Esophagus squamous epithelium (tissue), 5 donors: ENCODE measurements around the gene DHX30. TPM values are rescaled to one million over a fixed set of nuclear protein-coding genes. Genes with fewer than 3 reads are reported as not detected.

ENCODE experiments used
- DNase-seq: peaks from one replicate; lab custom pipeline; 2025; lab: John Stamatoyannopoulos, UW
- H3K27ac ChIP-seq, 4 donors: fragments of 200-600 bp; sonication (generic); one replicate each; pipeline ENCODE4 v1.5.1; 2016 to 2019; ENCODE audit warnings: mild to moderate bottlenecking in 1 of 4
- H3K27me3 ChIP-seq, 4 donors: fragments of 200-600 bp; sonication (generic); 1 replicate in 3 of 4; 2 replicates in 1 of 4; pipeline versions ENCODE4 v1.5.1 to v1.6.0; 2017 to 2021; ENCODE audit warnings: antibody characterized with exemption in 1 of 4
- H3K36me3 ChIP-seq, 3 donors: fragments of 200-600 bp; sonication (generic); one replicate each; pipeline ENCODE4 v1.5.1; 2016 to 2019
- H3K4me1 ChIP-seq, 3 donors: fragments of 200-600 bp; sonication (generic); one replicate each; pipeline ENCODE4 v1.5.1; 2017 to 2019
- H3K4me3 ChIP-seq, 4 donors: fragments of 200-600 bp; sonication (generic); 1 replicate in 3 of 4; 2 replicates in 1 of 4; pipeline ENCODE4 v1.5.1; 2016 to 2019; ENCODE audit warnings: mild to moderate bottlenecking in 2 of 4, moderate library complexity in 1 of 4
- H3K9me3 ChIP-seq, 3 donors: fragments of 200-600 bp; sonication (generic); one replicate each; pipeline ENCODE4 v1.5.1; 2016 to 2019
- POLR2A ChIP-seq, 4 donors: fragments of 450-650 bp; IDR thresholded peaks; one replicate each; pipeline ENCODE4 v1.6.1; 2017; ENCODE audit warnings: antibody characterized with exemption in 4 of 4, mild to moderate bottlenecking in 4 of 4, moderate library complexity in 3 of 4
- WGBS, 2 donors: methylation state at CpG; one replicate each; pipeline ENCODE4 v1.1.5; 2018; 5-methylcytosine and 5-hydroxymethylcytosine counted together
- intact Hi-C: fragments of 100-400 bp; cut with DNase I; formaldehyde crosslinking; loops from one replicate; pipeline ENCODE4 v1.15.0; 2022
- total RNA-seq, 4 donors: library from RNA; depleted of rRNA; stranded (reverse); fragments of >200 nt; gene quantifications; one replicate each; pipeline ENCODE4 v1.1.0, GENCODE V29; 2016
- TF ChIP-seq, protein P1 (sequence below), 6 experiments: fragments of 450-650 bp in 4 of 6; fragments of 200-600 bp in 2 of 6; sonication (generic) in 2 of 6; IDR thresholded peaks; one replicate each; pipeline ENCODE4 v1.5.1; 2016 to 2019; ENCODE audit warnings: antibody characterized with exemption in 6 of 6, mild to moderate bottlenecking in 4 of 6, moderate library complexity in 4 of 6
- donor health status: DM: yes; HTN: yes; CAD: no.

Gene DHX30
- total RNA-seq, 4 donors from 2014 or later, result 32.8 to 63.5 (median 44.8) TPM

DNA sequence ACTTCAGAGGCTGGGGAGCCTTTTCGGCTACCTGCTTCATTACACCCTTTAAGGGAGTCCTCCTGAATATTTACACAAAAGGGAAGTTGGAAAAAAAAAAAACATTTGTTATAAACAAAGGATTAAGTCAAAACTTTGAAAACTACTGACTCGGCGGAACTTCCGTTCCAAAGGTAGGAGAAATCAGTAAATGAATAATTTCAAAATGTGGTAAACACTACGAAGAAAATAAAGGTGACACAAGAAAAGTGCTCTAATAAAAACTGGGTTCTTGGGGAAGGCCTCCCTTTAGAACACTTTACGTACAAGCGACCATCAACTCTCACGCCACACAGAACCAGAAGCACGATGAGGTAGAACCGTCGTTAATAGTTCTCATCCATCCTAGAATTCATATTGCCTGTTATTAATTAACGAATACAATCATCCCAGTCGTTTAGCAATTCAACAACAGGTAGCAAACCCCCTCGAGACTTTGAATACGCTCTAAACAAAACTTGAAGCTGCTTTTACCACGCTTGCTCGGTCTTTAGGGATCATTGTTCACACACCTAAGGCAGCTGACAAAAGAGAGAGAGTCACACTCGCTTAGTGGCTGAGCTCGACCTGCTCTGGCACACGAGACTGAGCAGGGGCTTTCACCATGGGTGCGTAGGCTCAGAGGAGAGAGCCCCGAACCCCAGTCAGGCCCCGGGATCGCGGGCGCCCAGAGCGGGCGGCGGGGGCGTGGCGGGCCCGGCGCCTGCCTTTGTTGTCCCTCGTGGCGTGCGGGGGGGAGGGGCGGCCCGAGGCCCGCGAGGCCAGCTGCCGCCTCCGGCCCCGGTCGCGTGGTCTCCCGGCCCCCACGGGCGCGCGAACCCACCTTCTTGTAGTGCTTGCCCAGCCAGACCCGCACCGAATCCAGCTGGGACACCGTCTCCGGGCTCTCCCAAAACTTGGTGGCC is 21.9 kb upstream of the DHX30 start:
- H3K27ac ChIP-seq, result peak overlapping the region; percentile 97 to 100 (median 98)
- peaks cover 5 to 51% (median 23%) of the 10 kb centered on the region in 3 donors for H3K4me1 ChIP-seq
- TF ChIP-seq POLR2A (IDR thresholded peaks at IDR 0.05), result no peak
- TF ChIP-seq, protein P1, sequence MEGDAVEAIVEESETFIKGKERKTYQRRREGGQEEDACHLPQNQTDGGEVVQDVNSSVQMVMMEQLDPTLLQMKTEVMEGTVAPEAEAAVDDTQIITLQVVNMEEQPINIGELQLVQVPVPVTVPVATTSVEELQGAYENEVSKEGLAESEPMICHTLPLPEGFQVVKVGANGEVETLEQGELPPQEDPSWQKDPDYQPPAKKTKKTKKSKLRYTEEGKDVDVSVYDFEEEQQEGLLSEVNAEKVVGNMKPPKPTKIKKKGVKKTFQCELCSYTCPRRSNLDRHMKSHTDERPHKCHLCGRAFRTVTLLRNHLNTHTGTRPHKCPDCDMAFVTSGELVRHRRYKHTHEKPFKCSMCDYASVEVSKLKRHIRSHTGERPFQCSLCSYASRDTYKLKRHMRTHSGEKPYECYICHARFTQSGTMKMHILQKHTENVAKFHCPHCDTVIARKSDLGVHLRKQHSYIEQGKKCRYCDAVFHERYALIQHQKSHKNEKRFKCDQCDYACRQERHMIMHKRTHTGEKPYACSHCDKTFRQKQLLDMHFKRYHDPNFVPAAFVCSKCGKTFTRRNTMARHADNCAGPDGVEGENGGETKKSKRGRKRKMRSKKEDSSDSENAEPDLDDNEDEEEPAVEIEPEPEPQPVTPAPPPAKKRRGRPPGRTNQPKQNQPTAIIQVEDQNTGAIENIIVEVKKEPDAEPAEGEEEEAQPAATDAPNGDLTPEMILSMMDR (IDR thresholded peaks at IDR 0.05), result no peak
- DNase-seq, result no peak
- no peaks in the 10 kb centered on the region for H3K9me3 ChIP-seq
- intact Hi-C loops, result no loop called here
- H3K36me3 ChIP-seq, result no peaks in the 10 kb centered on the region
- H3K4me3 ChIP-seq, result peak overlapping the region; percentile 83 to 100 (median 92)
- WGBS, 2 donors, result 1% methylated on average over 18 to 22 of the region's 54 CpGs
- H3K27me3 ChIP-seq, result no peaks in the 10 kb centered on the region

DNA sequence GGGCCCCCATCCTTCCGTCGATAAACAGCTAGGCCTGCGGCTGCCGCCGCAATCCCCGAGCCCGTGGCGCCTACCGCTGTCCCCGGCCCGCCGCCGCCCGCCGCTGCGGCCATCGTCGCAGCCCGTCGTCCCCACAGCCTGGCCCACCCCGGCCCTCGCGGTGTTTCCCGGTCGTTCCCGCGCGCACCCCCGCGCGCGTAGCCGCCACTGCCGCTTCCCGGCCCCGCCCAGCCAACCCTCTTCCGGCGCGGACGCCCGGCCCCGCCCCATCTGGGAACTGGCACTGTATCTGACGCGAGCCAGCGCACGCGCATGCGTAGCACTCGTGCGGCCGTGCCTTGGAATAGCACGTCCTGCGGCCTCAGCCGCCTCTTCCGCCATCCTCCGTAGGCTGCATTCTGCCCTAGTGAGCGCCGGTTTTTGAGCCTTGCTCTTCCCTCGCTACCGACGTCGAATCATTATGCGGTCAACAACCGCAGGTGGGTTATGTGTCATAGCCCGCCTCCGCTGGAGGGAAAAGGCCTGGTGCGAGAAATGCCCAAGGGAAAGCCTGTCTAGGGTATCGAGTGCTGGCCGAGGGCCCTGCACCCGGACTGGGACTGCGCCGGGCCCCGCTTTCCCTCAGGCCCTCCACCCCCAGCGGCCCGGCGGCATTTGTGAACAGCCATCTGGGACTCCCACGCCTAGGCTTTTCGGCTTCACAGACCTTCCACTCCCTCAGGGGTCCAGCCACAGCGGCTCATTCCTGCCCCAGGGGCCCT is 21.1 kb upstream of the DHX30 start, which contains the start of gene SMARCC1:
TSS of gene SMARCC1 (minus strand) at position 209 of the 761 bp plus-strand sequence. CDS start at position 113, 96 bp downstream.
- DNase-seq, result peak; percentile 88
- intact Hi-C loops, result no loop called here
- WGBS, 2 donors, result 0% methylated on average over 21 to 33 of the region's 79 CpGs
- Histone ChIP-seq H3K27ac (peak within 1 kb of the TSS; percentile 97 to 100 (median 98)), H3K27me3 (no peaks in the 10 kb centered on the region), H3K4me3 (peak within 1 kb of the TSS; percentile 83 to 100 (median 92)), H3K9me3 (no peaks in the 10 kb centered on the region), H3K4me1 (peaks cover 5 to 47% (median 23%) of the 10 kb centered on the region in 3 donors), H3K36me3 (no peaks in the 10 kb centered on the region)
- TF ChIP-seq POLR2A (IDR thresholded peaks at IDR 0.05), result peak in 3 of 4 donors; percentile 79 to 93 (median 87)
- TF ChIP-seq, protein P1 (IDR thresholded peaks at IDR 0.05), result peak in 1 of 6 experiments; percentile 23

DNA sequence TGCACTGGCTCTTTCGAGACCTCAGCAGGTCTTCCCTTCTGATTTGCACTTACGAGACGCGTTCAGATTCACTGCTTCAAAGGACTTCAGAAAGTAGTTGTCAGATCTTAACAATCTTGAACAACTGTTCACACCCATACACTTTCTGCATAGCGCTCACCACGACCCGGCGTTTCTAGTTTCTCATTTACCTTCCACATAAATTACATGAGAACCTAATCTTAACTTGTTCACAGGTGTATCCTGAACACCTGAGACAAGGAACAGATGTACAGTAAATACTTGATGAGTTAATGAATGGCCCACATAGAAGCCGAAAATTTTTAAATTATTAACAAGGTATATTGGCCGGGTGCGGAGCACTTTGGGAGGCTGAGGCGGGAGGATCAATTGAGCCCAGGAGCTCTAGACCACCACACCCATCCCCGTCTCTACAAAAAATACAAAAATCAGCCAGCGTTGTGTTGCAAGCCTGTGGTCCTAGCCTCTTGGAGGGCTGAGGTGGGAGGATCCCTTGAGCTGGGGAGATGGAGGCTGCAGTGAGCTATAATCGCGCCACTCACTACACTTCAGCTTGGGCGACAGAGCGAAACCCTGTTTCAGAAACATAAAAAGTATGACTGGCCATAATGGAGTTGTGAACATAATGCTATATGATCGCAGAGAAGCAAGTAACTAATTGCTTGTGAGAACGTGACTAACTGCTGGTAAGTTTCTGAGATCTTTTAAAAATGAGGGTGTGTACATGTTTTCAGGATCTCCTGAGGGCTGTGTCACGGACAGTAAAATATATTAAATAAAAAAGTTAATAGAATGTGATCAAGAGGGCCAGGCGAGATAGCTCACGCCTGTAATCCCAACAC is 20.3 kb upstream of the DHX30 start:
- TF ChIP-seq, protein P1 (IDR thresholded peaks at IDR 0.05), result no peak
- no peak for TF ChIP-seq POLR2A (IDR thresholded peaks at IDR 0.05)
- WGBS, 2 donors, result 53 to 59% methylated on average over 22 to 23 of the region's 23 CpGs

DNA sequence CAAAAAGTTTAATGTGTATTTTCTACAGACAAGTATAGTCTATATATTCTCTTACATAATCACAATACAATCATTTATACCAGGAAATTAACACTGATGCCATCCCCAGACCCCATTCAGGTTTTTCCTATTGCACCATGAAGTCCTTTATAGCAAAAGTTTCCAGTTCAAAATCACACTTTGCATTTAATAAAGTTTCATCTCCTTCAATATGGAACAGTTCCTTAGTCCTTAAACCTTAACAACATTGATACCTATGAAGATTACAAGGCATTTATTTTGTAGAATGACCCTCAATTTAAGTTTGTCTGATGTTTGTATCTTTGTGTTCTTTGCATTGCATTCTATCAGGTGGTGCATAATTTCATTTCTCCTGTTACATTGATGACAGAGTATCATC is 19.3 kb upstream of the DHX30 start:
- DNase-seq, result no peak
- H3K27ac ChIP-seq, result no peak overlapping the region
- intact Hi-C loops, result no loop called here

More for the DNA sequence above, 20.3 kb upstream of the DHX30 start:
- no peaks in the 10 kb centered on the region for H3K9me3 ChIP-seq
- peak overlapping the region; percentile 97 to 100 (median 98) for H3K27ac ChIP-seq
- H3K4me1 ChIP-seq, result peaks cover 5 to 44% (median 23%) of the 10 kb centered on the region in 3 donors
- H3K27me3 ChIP-seq, result no peaks in the 10 kb centered on the region
- H3K36me3 ChIP-seq, result no peaks in the 10 kb centered on the region
- intact Hi-C loops, result no loop called here
- DNase-seq, result no peak
- H3K4me3 ChIP-seq, result peak overlapping the region; percentile 83 to 100 (median 92)

More for the DNA sequence above, 19.3 kb upstream of the DHX30 start:
- Histone ChIP-seq H3K4me3 (no peak overlapping the region), H3K36me3 (no peaks in the 10 kb centered on the region), H3K4me1 (peaks cover 5 to 38% (median 22%) of the 10 kb centered on the region in 3 donors), H3K27me3 (no peaks in the 10 kb centered on the region), H3K9me3 (no peaks in the 10 kb centered on the region)
- TF ChIP-seq, protein P1 (IDR thresholded peaks at IDR 0.05), result no peak
